ENCODE data around the gene RND3. TPM values are rescaled to one million over a fixed set of nuclear protein-coding genes. Genes with fewer than 3 reads are reported as not detected.

Gene RND3
- total RNA-seq, 4 donors from 2014 or later: 35.5 to 66.8 (median 47.6) TPM

- TF ChIP-seq CTCF (IDR thresholded peaks at IDR 0.05) (no peak), POLR2A (IDR thresholded peaks at IDR 0.05) (no peak)
- 29 to 31% methylated on average over 4 of the region's 4 CpGs for WGBS, 2 donors
- DNase-seq (ENCODE audit: low spot score in 2 of 2): no peak
- no peak overlapping the region for H3K4me3 ChIP-seq (ENCODE audit: low read depth, poor library complexity, severe bottlenecking)
- intact Hi-C loops (cut with DNase I; ENCODE audit: low total_unique reads): no loop called here
Measured at GRCh38 chr2:150476286-150476685, 11.2 kb downstream of the RND3 start.

GRCh38 chr2:150475479-150476250 lies 11.8 kb downstream of the RND3 start:
- 78 to 79% methylated on average over 6 of the region's 6 CpGs for WGBS, 2 donors
- H3K4me3 ChIP-seq (ENCODE audit: low read depth, poor library complexity, severe bottlenecking): no peak overlapping the region
- TF ChIP-seq POLR2A (IDR thresholded peaks at IDR 0.05) (no peak), CTCF (IDR thresholded peaks at IDR 0.05) (no peak)
- no peak for DNase-seq (ENCODE audit: low spot score in 2 of 2)
- intact Hi-C loops (cut with DNase I; ENCODE audit: low total_unique reads): no loop called here

GRCh38 chr2:150474326-150475074 lies 13.0 kb downstream of the RND3 start:
- no peak overlapping the region for H3K4me3 ChIP-seq (ENCODE audit: low read depth, poor library complexity, severe bottlenecking)
- intact Hi-C loops (cut with DNase I; ENCODE audit: low total_unique reads): no loop called here
- no peak for DNase-seq (ENCODE audit: low spot score in 2 of 2)
- no peak for TF ChIP-seq CTCF (IDR thresholded peaks at IDR 0.05)
- no peak for TF ChIP-seq POLR2A (IDR thresholded peaks at IDR 0.05)
- 74 to 75% methylated on average over 4 of the region's 4 CpGs for WGBS, 2 donors

GRCh38 chr2:150473767-150474166 lies 13.7 kb downstream of the RND3 start:
- DNase-seq (ENCODE audit: low spot score in 2 of 2): no peak
- WGBS, 2 donors: 86% methylated on average over 3 of the region's 3 CpGs
- TF ChIP-seq CTCF (IDR thresholded peaks at IDR 0.05) (no peak), POLR2A (IDR thresholded peaks at IDR 0.05) (no peak)
- intact Hi-C loops (cut with DNase I; ENCODE audit: low total_unique reads): no loop called here
- H3K4me3 ChIP-seq (ENCODE audit: low read depth, poor library complexity, severe bottlenecking): no peak overlapping the region

GRCh38 chr2:150472511-150472899 lies 15.0 kb downstream of the RND3 start:
- H3K4me3 ChIP-seq (ENCODE audit: low read depth, poor library complexity, severe bottlenecking): no peak overlapping the region
- TF ChIP-seq CTCF (IDR thresholded peaks at IDR 0.05): no peak
- no peak for TF ChIP-seq POLR2A (IDR thresholded peaks at IDR 0.05)
- 46 to 65% methylated on average over 2 of the region's 2 CpGs for WGBS, 2 donors
- DNase-seq (ENCODE audit: low spot score in 2 of 2): no peak
- intact Hi-C loops (cut with DNase I; ENCODE audit: low total_unique reads): no loop called here
